Keratinocyte (primary cell): ENCODE results near the gene PRR14. TPM values are rescaled to one million over a fixed set of nuclear protein-coding genes. Genes with fewer than 3 reads are reported as not detected.

Experiments
- DNase-seq: peaks from one replicate; pipeline ENCODE4 v3.0.0-alpha.2; 2011; ENCODE audit warnings: low read depth, missing footprints, low spot score
- FAIRE-seq: peaks from 2 replicates; lab custom pipeline; 2011; peaks lifted over from hg19 to GRCh38; lab: Jason Lieb, UNC
- H2AFZ ChIP-seq: 2 replicates; pipeline ENCODE4 v1.6.0; 2012; ENCODE audit warnings: low read length, control low read depth, inconsistent platforms; ENCODE audit not compliant: control insufficient read depth
- H3K27ac ChIP-seq: 2 replicates; pipeline ENCODE4 v1.5.1; 2011; ENCODE audit warnings: low read length; ENCODE audit not compliant: control insufficient read depth, insufficient read depth
- H3K27me3 ChIP-seq: 3 replicates; pipeline ENCODE4 v1.6.0; 2011; ENCODE audit warnings: low read length; ENCODE audit not compliant: control insufficient read depth, insufficient read depth; ENCODE audit errors: extremely low read depth
- H3K36me3 ChIP-seq, 2 experiments: 2 replicates in 1 of 2; 3 replicates in 1 of 2; pipeline ENCODE4 v1.5.1; 2011; ENCODE audit warnings: low read length in 2 of 2, mild to moderate bottlenecking in 1 of 2; ENCODE audit not compliant: control insufficient read depth in 2 of 2, insufficient read depth in 2 of 2; ENCODE audit errors: extremely low read depth in 1 of 2
- H3K4me1 ChIP-seq: 3 replicates; pipeline ENCODE4 v1.5.1; 2011; ENCODE audit warnings: low read length; ENCODE audit not compliant: control insufficient read depth, insufficient read depth; ENCODE audit errors: extremely low read depth
- H3K4me2 ChIP-seq: 3 replicates; pipeline ENCODE4 v1.6.0; 2011; ENCODE audit warnings: low read depth, low read length; ENCODE audit not compliant: control insufficient read depth, insufficient read depth; ENCODE audit errors: extremely low read depth
- H3K4me3 ChIP-seq, 3 experiments: fragments of 200-600 bp in 1 of 3; sonication (generic) in 1 of 3; 2 replicates in 2 of 3; 3 replicates in 1 of 3; pipeline ENCODE4 v1.5.1; 2011 to 2016; ENCODE audit warnings: low read length in 3 of 3, mild to moderate bottlenecking in 3 of 3, control low read depth in 2 of 3, inconsistent platforms in 1 of 3, low read depth in 1 of 3, mixed read lengths in 1 of 3, mixed run types in 1 of 3, moderate library complexity in 1 of 3; ENCODE audit not compliant: control insufficient read depth in 2 of 3, insufficient read depth in 2 of 3; ENCODE audit errors: extremely low read depth in 1 of 3
- H3K79me2 ChIP-seq: 2 replicates; pipeline ENCODE4 v1.6.0; 2012; ENCODE audit warnings: low read length; ENCODE audit not compliant: control insufficient read depth, insufficient read depth
- H3K9ac ChIP-seq: 3 replicates; pipeline ENCODE4 v1.6.0; 2011; ENCODE audit warnings: low read length; ENCODE audit not compliant: control insufficient read depth, insufficient read depth; ENCODE audit errors: extremely low read depth
- H3K9me1 ChIP-seq: 3 replicates; pipeline ENCODE4 v1.6.0; 2011; ENCODE audit warnings: low read length; ENCODE audit not compliant: control insufficient read depth, insufficient read depth; ENCODE audit errors: extremely low read depth
- H3K9me3 ChIP-seq: 2 replicates; pipeline ENCODE4 v1.5.1; 2012; ENCODE audit warnings: low read depth, low read length; ENCODE audit not compliant: control insufficient read depth
- H4K20me1 ChIP-seq: 3 replicates; pipeline ENCODE4 v1.6.0; 2011; ENCODE audit warnings: low read length; ENCODE audit not compliant: control insufficient read depth, insufficient read depth; ENCODE audit errors: extremely low read depth
- EZH2 ChIP-seq: IDR thresholded peaks from one replicate; pipeline ENCODE4 v1.6.1; 2012; ENCODE audit warnings: inconsistent platforms, mild to moderate bottlenecking, low read length, moderate library complexity
- dilution Hi-C: fragments of 300-500 bp; cut with MboI; formaldehyde crosslinking; loops from one replicate; pipeline ENCODE4 v1.7.0; 2020; ENCODE audit warnings: low sequenced_read_pairs; ENCODE audit not compliant: extremely low pct_ligation_motif_present
- polyA plus RNA-seq, 5 experiments: library from polyadenylated mRNA; depleted of rRNA in 3 of 5; stranded (reverse) in 3 of 5; stranded (forward) in 1 of 5; unstranded in 1 of 5; fragments of >200 nt; gene quantifications; 1 replicate in 1 of 5; 2 replicates in 3 of 5; 3 replicates in 1 of 5; pipeline versions ENCODE4 v1.2.1 to v1.2.3, GENCODE V29; 2011 to 2012; ENCODE audit warnings: missing spikeins in 2 of 5, low read depth in 1 of 5, low replicate concordance in 1 of 5
- TF ChIP-seq, protein P1 (sequence below), 3 experiments: IDR thresholded peaks in 1 of 3; conservative IDR thresholded peaks in 1 of 3; optimal IDR thresholded peaks in 1 of 3; 2 replicates in 2 of 3; 3 replicates in 1 of 3; pipeline versions ENCODE3 to v1.5.1; 2011; ENCODE audit warnings: low read length in 3 of 3, mild to moderate bottlenecking in 3 of 3, moderate library complexity in 2 of 3, control low read depth in 1 of 3, inconsistent platforms in 1 of 3; ENCODE audit not compliant: insufficient read depth in 2 of 3; ENCODE audit errors: extremely low read depth in 1 of 3

The PRR14 gene
- polyA plus RNA-seq, 1 donor (not counting 4 experiments of a cell fraction or from before 2014, with no cell fraction given): 7.4 TPM

DNA sequence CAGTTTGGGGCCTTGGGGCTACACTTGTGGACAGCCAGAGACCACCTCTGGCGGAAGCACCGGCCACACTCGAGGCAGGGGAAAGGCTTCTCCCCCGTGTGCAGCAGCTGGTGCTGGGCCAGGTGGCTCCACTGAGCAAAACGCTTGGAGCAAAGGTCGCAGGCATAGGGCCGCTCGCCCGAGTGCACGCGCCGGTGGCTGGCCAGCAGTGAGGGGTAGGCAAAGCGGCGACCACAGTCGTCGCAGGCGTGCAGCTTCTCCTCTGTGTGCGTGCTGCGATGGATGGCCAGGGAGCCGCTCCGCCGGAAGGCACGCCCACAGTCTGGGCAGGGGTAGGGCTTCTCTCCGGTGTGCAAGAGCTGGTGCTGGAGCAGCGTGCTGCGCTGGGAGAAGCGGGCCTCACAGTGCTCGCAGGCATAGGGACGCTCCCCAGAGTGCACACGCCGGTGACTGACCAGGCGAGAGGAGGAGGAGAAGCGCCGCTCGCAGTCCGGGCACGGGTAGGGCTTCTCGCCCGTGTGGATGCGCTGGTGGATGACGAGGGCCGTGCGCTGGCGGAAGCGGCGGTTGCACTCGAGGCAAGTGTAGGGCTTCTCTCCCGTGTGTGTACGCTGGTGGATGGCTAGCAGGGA lies 46.3 kb upstream of the PRR14 start:
- DNase-seq: no peak
- TF ChIP-seq, protein P1, sequence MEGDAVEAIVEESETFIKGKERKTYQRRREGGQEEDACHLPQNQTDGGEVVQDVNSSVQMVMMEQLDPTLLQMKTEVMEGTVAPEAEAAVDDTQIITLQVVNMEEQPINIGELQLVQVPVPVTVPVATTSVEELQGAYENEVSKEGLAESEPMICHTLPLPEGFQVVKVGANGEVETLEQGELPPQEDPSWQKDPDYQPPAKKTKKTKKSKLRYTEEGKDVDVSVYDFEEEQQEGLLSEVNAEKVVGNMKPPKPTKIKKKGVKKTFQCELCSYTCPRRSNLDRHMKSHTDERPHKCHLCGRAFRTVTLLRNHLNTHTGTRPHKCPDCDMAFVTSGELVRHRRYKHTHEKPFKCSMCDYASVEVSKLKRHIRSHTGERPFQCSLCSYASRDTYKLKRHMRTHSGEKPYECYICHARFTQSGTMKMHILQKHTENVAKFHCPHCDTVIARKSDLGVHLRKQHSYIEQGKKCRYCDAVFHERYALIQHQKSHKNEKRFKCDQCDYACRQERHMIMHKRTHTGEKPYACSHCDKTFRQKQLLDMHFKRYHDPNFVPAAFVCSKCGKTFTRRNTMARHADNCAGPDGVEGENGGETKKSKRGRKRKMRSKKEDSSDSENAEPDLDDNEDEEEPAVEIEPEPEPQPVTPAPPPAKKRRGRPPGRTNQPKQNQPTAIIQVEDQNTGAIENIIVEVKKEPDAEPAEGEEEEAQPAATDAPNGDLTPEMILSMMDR (optimal IDR thresholded peaks at IDR 0.05 in 1 of 3, IDR thresholded peaks at IDR 0.05 in 1 of 3, conservative IDR thresholded peaks at IDR 0.05 in 1 of 3; ENCODE audit: extremely low read depth in 1 of 3, insufficient read depth in 2 of 3, low read length in 3 of 3): no peak
- TF ChIP-seq EZH2: no peak
- Histone ChIP-seq H3K27me3 (no peaks in the 10 kb centered on the region), H3K9me1 (no peaks in the 10 kb centered on the region), H3K4me1 (peaks cover 19% of the 10 kb centered on the region), H3K36me3 (peaks cover 10 to 13% of the 10 kb centered on the region in 2 experiments), H3K4me2 (no peak overlapping the region), H4K20me1 (no peaks in the 10 kb centered on the region), H3K9me3 (no peaks in the 10 kb centered on the region), H3K4me3 (no peak overlapping the region), H3K79me2 (peaks cover 2% of the 10 kb centered on the region), H3K27ac (no peak overlapping the region), H3K9ac (no peak overlapping the region), H2AFZ (no peak overlapping the region)
- no peak for FAIRE-seq
- dilution Hi-C loops: no loop called here

DNA sequence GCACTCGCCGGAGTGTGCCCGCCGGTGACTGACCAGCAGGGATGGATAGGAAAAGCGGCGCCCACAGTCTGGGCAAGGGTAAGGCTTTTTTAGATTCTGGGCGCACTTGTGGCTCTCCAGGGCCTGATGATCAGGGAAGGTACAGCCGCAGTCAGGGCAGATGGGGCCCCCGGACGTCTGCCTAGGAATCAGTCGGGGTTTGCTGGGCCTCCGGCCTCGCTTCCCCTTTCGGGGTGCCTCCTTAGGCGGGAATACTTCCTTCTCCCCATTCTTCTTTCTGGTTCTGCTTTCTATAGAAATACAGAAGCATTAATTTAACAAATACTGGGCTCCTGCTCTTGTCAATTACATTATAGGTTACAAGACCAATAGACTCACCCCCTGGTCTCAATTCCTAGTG lies 45.6 kb upstream of the PRR14 start:
- no peaks in the 10 kb centered on the region for H3K9me1 ChIP-seq
- H4K20me1 ChIP-seq: no peaks in the 10 kb centered on the region
- dilution Hi-C loops: no loop called here
- peaks cover 10 to 13% of the 10 kb centered on the region in 2 experiments for H3K36me3 ChIP-seq
- DNase-seq (no peak), FAIRE-seq (no peak)
- TF ChIP-seq EZH2: no peak
- TF ChIP-seq, protein P1 (optimal IDR thresholded peaks at IDR 0.05 in 1 of 3, IDR thresholded peaks at IDR 0.05 in 1 of 3, conservative IDR thresholded peaks at IDR 0.05 in 1 of 3; ENCODE audit: extremely low read depth in 1 of 3, insufficient read depth in 2 of 3, low read length in 3 of 3): no peak
- no peak overlapping the region for H3K4me3 ChIP-seq
- no peaks in the 10 kb centered on the region for H3K9me3 ChIP-seq
- peaks cover 4% of the 10 kb centered on the region for H3K79me2 ChIP-seq
- no peak overlapping the region for H3K4me2 ChIP-seq
- no peaks in the 10 kb centered on the region for H3K27me3 ChIP-seq
- peaks cover 21% of the 10 kb centered on the region for H3K4me1 ChIP-seq
- H3K27ac ChIP-seq: no peak overlapping the region
- no peak overlapping the region for H3K9ac ChIP-seq
- no peak overlapping the region for H2AFZ ChIP-seq
